Astrocyte of the cerebellum (primary cell): ENCODE measurements around the gene SERTAD3.
"Not testable (repeated sequence)": the region's sequence is repeated elsewhere in the genome, so short reads cannot be mapped to it uniquely, and the experiment has no call there.

ENCODE experiments used
- DNase-seq: peaks from one replicate; pipeline ENCODE4 v3.0.0-alpha.2; 2011; ENCODE audit warnings: low read depth
- H3K4me3 ChIP-seq: 2 replicates; pipeline ENCODE4 v1.5.1; 2011; ENCODE audit warnings: mild to moderate bottlenecking, low read depth, low read length, moderate library complexity
- in situ Hi-C: cut with HindIII; loops from 2 replicates; pipeline ENCODE4 v1.10.0; 2017; ENCODE audit warnings: low sequenced_read_pairs
- TF ChIP-seq, protein P1 (sequence below): IDR thresholded peaks from 2 replicates; pipeline ENCODE4 v1.5.1; 2012; ENCODE audit warnings: low read length, low read depth, moderate library complexity, mild to moderate bottlenecking; ENCODE audit errors: missing control alignments

SERTAD3 gene

DNA sequence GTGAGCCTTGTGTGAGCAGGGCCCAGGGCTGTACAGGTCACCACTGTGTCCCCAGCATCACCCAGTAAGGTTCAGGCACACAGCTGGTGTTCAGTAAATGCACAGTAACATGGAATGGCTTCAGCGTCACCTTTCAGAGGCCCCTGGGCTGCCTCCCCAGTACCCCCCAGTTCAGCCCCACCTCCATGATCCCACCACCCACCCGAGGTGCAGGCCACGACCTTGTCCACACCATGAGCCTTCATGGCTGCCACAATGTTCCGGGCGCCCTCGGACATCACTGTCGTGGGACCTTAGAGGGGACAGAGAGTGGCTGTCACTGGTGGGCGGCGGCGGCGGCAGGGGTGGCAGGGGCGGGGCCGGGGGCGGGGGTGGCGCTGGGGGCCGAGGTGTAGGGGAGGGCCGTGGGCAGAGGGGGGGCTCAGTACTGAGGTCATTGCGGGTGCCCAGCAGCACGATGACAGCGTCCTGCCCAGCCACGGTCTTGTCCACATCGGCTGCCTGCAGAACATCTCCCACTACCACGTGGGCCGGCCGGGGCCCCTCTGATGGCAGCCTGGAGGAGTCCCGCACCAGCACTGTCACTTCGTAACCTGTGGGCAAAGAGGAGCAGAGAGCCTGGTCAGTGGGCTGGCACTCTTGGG lies 13.9 kb upstream of the SERTAD3 start:
- in situ Hi-C loops = no loop called here
- TF ChIP-seq, protein P1, sequence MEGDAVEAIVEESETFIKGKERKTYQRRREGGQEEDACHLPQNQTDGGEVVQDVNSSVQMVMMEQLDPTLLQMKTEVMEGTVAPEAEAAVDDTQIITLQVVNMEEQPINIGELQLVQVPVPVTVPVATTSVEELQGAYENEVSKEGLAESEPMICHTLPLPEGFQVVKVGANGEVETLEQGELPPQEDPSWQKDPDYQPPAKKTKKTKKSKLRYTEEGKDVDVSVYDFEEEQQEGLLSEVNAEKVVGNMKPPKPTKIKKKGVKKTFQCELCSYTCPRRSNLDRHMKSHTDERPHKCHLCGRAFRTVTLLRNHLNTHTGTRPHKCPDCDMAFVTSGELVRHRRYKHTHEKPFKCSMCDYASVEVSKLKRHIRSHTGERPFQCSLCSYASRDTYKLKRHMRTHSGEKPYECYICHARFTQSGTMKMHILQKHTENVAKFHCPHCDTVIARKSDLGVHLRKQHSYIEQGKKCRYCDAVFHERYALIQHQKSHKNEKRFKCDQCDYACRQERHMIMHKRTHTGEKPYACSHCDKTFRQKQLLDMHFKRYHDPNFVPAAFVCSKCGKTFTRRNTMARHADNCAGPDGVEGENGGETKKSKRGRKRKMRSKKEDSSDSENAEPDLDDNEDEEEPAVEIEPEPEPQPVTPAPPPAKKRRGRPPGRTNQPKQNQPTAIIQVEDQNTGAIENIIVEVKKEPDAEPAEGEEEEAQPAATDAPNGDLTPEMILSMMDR = no peak
- no peak overlapping the region for H3K4me3 ChIP-seq
- no peak for DNase-seq

DNA sequence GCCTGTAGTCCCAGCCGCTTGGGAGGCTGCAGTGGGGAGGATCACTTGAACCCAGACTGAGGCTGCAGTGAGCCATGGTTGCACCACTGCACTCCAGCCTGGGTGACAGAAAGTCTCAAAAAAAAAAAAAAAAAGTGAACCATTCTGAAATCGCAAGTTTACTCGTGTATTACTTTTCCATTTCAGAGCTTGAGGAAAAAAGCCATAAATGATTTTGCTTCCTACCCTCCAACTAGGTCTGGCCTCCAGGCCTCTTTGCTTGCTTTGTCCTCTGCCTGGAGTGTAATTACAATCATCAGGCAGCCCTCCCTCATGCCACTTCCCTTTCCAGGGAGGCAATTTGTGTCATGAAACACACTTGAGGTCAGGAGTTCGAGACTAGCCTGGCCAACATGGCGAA lies 12.9 kb upstream of the SERTAD3 start:
- no peak overlapping the region for H3K4me3 ChIP-seq
- in situ Hi-C loops = no loop called here
- no peak for DNase-seq
- TF ChIP-seq, protein P1 = no peak

DNA sequence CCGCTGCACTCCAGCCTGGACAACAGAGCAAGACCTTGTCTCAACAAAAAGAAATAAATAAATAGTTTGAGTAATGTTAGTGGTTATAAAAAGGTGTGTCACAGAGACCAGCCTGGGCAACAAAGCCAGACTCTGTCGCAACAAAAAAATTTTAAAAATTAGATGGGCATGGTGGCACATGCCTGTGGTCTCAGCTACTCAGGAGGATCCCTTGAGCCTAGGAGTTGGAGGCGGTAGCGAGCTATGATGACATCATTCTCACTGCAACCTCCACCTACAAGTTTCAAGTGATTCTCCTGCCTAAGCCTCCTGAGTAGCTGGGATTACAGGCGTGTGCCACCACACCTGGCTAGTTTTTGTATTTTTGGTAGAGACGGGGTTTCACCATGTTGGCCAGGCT lies 9.8 kb upstream of the SERTAD3 start:
- in situ Hi-C loops, H3K4me3 ChIP-seq, DNase-seq: not testable (repeated sequence)

DNA sequence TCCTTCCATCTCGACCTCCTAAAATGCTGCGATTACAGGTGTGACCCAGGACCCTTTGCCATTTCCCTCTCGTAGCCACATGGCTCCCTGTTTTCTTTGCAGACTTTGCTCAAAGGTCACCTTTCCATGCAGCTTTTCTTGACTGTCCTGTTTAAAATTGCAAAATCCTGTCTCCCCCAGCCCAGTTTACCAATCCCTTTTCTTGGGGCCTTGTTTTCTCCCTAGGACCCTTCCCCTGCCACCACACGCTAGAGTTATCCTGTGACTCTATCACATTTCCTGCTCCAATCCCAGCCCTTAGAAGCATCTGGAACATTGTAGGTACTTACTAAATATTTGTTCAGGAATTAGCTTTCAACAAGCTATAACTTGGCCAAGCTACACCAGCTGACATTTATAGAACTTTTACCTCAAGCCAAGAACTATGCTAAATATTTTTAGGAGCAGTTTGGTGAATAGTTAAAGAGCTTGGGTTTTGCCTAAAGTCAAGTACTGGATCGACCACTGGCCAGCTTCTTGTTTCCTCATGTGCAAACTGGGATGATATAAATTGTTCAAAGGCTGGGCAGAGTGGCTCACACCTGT lies 9.1 kb upstream of the SERTAD3 start:
- no peak for DNase-seq
- in situ Hi-C loops = no loop called here
- TF ChIP-seq, protein P1 = no peak
- no peak overlapping the region for H3K4me3 ChIP-seq

DNA sequence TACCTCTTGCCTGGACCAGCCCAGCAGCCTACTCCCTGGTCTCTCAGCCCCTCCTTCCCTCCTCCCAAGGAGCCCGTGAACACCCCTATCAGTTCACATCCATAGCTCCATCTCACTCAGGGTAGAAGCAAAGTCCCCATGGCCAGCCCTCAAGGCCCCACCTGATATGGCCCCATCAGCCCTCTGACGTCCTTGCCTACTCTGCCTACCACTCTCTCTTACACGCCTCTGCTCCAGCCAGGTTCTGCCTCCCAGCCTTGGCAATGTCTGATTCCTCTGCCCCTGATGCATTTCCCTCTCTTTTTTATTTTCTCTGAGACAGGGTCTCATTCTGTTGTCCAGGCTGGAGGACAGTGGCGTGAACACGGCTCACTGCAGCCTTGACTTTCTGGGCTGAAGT lies 7.9 kb upstream of the SERTAD3 start:
- in situ Hi-C loops = no loop called here
- no peak overlapping the region for H3K4me3 ChIP-seq
- TF ChIP-seq, protein P1 = no peak
- no peak for DNase-seq

DNA sequence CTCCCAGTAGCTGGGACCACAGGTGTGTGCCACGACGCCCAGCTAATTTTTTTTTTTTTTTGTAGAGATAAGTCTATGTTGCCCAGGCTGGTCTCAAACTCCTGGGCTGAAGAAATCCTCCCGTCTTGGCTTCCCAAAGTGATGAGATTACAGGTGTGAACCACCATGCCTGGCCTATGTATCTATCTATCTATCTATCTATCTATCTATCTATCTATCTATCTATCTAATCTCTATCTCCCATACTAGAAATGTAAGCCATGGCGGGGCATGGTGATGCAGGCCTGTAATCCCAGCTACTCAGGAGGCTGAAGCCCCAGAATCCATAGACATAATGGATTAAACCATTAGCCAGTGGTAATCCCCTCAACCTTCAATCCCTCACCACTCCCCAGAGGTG lies 6.5 kb upstream of the SERTAD3 start:
- in situ Hi-C loops = no loop called here

DNA sequence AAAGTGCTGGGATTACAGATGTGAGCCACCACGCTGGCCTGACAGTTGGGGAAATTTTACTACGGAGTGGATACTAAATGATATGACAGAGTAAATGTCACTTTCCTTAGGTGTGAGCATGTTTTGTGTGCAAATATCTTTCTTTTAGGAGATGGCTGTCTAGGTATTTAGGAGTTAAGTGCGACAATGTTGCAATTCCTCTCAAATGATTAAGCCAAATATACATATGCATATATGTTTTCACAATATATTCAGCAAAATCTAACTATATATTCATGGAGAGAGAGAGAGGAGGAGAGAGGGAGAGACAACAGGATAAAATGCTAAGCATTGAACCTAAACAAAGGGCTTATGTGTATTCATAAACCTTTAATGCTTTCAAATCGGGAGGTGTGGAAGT lies 5.4 kb upstream of the SERTAD3 start:
- TF ChIP-seq, protein P1 = no peak
- no peak for DNase-seq
- in situ Hi-C loops = loop anchor here (10.0 kb wide), 1 partner anchor 105 kb away; no protein-coding TSS in a partner anchor
- H3K4me3 ChIP-seq = no peak overlapping the region

More for the DNA sequence above, 6.5 kb upstream of the SERTAD3 start:
- DNase-seq = no peak
- TF ChIP-seq, protein P1 = no peak
- H3K4me3 ChIP-seq = no peak overlapping the region
